Thyroid gland (tissue), 4 donors: Measurements from ENCODE around the gene CCDC136.

Source experiments
- CTCF ChIP-seq, 6 experiments: fragments of 200-600 bp in 3 of 6; fragments of 450-650 bp in 3 of 6; sonication (generic) in 3 of 6; IDR thresholded peaks; one replicate each; pipeline ENCODE4 v1.5.1; 2016 to 2019; ENCODE audit warnings: antibody characterized with exemption in 6 of 6, mild to moderate bottlenecking in 2 of 6, inconsistent platforms in 1 of 6, moderate library complexity in 1 of 6
- POLR2A ChIP-seq, 2 donors: fragments of 450-650 bp; IDR thresholded peaks; one replicate each; pipeline ENCODE4 v1.6.1; 2017; ENCODE audit warnings: antibody characterized with exemption in 2 of 2, mild to moderate bottlenecking in 2 of 2, moderate library complexity in 1 of 2

- TF ChIP-seq CTCF (IDR thresholded peaks at IDR 0.05) = no peak
- no peak for TF ChIP-seq POLR2A (IDR thresholded peaks at IDR 0.05)
Measured at GRCh38 chr7:128835231-128835751, 43.5 kb downstream of the CCDC136 start.
